ENCODE measurements around the gene FBXL14.

Gene FBXL14

DNA sequence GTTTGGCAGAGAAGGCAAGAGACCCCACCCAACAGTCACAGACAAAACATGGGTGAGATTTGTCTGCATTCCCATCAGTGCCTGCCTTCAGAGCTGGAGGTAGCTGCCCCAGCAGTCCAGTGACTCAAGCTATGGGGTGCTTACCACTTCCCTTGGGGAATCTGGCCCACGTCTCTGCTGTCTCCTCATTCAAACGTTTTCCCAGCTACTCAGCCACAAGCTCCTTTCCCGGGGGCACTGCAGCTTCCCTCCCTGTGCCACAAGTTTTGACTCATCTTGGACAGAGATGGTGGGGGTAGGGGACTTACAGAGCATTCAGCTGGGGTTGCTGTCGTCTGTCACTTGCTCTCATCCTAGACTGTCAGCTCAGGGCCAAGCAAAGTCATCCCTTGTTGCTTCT lies 66.6 kb downstream of the FBXL14 start:
- Histone ChIP-seq H3K9ac (ENCODE audit: low read length) (no peak overlapping the region), H3K14ac (ENCODE audit: low read length) (no peak overlapping the region), H4K91ac (ENCODE audit: low read depth, low read length) (no peak overlapping the region), H2BK120ac (ENCODE audit: insufficient read depth, low read length, poor library complexity) (no peak overlapping the region), H4K8ac (ENCODE audit: low read depth, low read length) (no peak overlapping the region), H4K12ac (ENCODE audit: low read depth, low read length) (no peak overlapping the region), H2BK12ac (ENCODE audit: low read length) (no peak overlapping the region), H3K79me1 (ENCODE audit: low read length) (no peaks in the 10 kb centered on the region), H2AK5ac (ENCODE audit: low read length) (no peak overlapping the region), H3K27me3 (ENCODE audit: insufficient read depth, low read length) (peaks cover 42% of the 10 kb centered on the region), H3K27ac (ENCODE audit: low read depth, low read length) (no peak overlapping the region), H3K9me3 (ENCODE audit: insufficient read depth, low read depth, low read length) (peaks cover 8% of the 10 kb centered on the region), H3K4me1 (ENCODE audit: control insufficient read depth in 1 of 2, insufficient read depth in 2 of 2, low read length in 2 of 2) (peaks cover 0 to 6% of the 10 kb centered on the region in 2 experiments), H2BK5ac (ENCODE audit: low read depth, low read length, poor library complexity) (no peak overlapping the region), H2AFZ (ENCODE audit: insufficient read depth, low read length, poor library complexity) (no peak overlapping the region), H3K23ac (ENCODE audit: low read length) (no peak overlapping the region), H3K4me3 (ENCODE audit: low read depth, low read length) (no peak overlapping the region), H3K36me3 (ENCODE audit: control insufficient read depth in 1 of 2, insufficient read depth in 2 of 2, low read length in 2 of 2) (no peaks in the 10 kb centered on the region), H3K4me2 (ENCODE audit: low read length) (no peak overlapping the region), H3K79me2 (ENCODE audit: control insufficient read depth, insufficient read depth, low read length, poor library complexity) (no peaks in the 10 kb centered on the region), H3K4ac (ENCODE audit: low read depth, low read length) (no peak overlapping the region), H3K18ac (ENCODE audit: low read length) (no peak overlapping the region)
- DNase-seq, result no peak
- no CpG with 5 or more reads among the region's 4 CpGs for WGBS (ENCODE audit: extremely low coverage, insufficient coverage, insufficient read length)

- Histone ChIP-seq H3K14ac (ENCODE audit: low read length) (no peak overlapping the region), H2AK5ac (ENCODE audit: low read length) (no peak overlapping the region), H3K4me2 (ENCODE audit: low read length) (no peak overlapping the region), H4K91ac (ENCODE audit: low read depth, low read length) (no peak overlapping the region), H2BK120ac (ENCODE audit: insufficient read depth, low read length, poor library complexity) (no peak overlapping the region), H3K9ac (ENCODE audit: low read length) (no peak overlapping the region), H3K79me2 (ENCODE audit: control insufficient read depth, insufficient read depth, low read length, poor library complexity) (no peaks in the 10 kb centered on the region), H3K79me1 (ENCODE audit: low read length) (no peaks in the 10 kb centered on the region), H3K18ac (ENCODE audit: low read length) (no peak overlapping the region), H2BK12ac (ENCODE audit: low read length) (no peak overlapping the region), H3K27ac (ENCODE audit: low read depth, low read length) (no peak overlapping the region), H3K36me3 (ENCODE audit: control insufficient read depth in 1 of 2, insufficient read depth in 2 of 2, low read length in 2 of 2) (no peaks in the 10 kb centered on the region), H4K12ac (ENCODE audit: low read depth, low read length) (no peak overlapping the region), H3K4me1 (ENCODE audit: control insufficient read depth in 1 of 2, insufficient read depth in 2 of 2, low read length in 2 of 2) (peaks cover 0 to 6% of the 10 kb centered on the region in 2 experiments), H2BK5ac (ENCODE audit: low read depth, low read length, poor library complexity) (no peak overlapping the region), H4K8ac (ENCODE audit: low read depth, low read length) (no peak overlapping the region), H3K4me3 (ENCODE audit: low read depth, low read length) (no peak overlapping the region), H3K23ac (ENCODE audit: low read length) (no peak overlapping the region), H3K9me3 (ENCODE audit: insufficient read depth, low read depth, low read length) (no peaks in the 10 kb centered on the region), H3K4ac (ENCODE audit: low read depth, low read length) (no peak overlapping the region), H3K27me3 (ENCODE audit: insufficient read depth, low read length) (peaks cover 23% of the 10 kb centered on the region), H2AFZ (ENCODE audit: insufficient read depth, low read length, poor library complexity) (no peak overlapping the region)
- no peak for DNase-seq
- WGBS (ENCODE audit: extremely low coverage, insufficient coverage, insufficient read length), result no CpG with 5 or more reads among the region's 10 CpGs
These were observed 68.5 kb downstream of the FBXL14 start for GRCh38 chr12:1525858-1526257.

- H3K79me1 ChIP-seq (ENCODE audit: low read length), result no peaks in the 10 kb centered on the region
- H3K27ac ChIP-seq (ENCODE audit: low read depth, low read length), result no peak overlapping the region
- no peak overlapping the region for H3K18ac ChIP-seq (ENCODE audit: low read length)
- peaks cover 0 to 11% of the 10 kb centered on the region in 2 experiments for H3K4me1 ChIP-seq (ENCODE audit: control insufficient read depth in 1 of 2, insufficient read depth in 2 of 2, low read length in 2 of 2)
- no peak overlapping the region for H2AK5ac ChIP-seq (ENCODE audit: low read length)
- H4K91ac ChIP-seq (ENCODE audit: low read depth, low read length), result no peak overlapping the region
- H3K4ac ChIP-seq (ENCODE audit: low read depth, low read length), result no peak overlapping the region
- H4K12ac ChIP-seq (ENCODE audit: low read depth, low read length), result no peak overlapping the region
- H4K8ac ChIP-seq (ENCODE audit: low read depth, low read length), result no peak overlapping the region
- no CpG with 5 or more reads among the region's 13 CpGs for WGBS (ENCODE audit: extremely low coverage, insufficient coverage, insufficient read length)
- peaks cover 2% of the 10 kb centered on the region for H3K27me3 ChIP-seq (ENCODE audit: insufficient read depth, low read length)
- H3K36me3 ChIP-seq (ENCODE audit: control insufficient read depth in 1 of 2, insufficient read depth in 2 of 2, low read length in 2 of 2), result no peaks in the 10 kb centered on the region
- H3K23ac ChIP-seq (ENCODE audit: low read length), result no peak overlapping the region
- H3K9me3 ChIP-seq (ENCODE audit: insufficient read depth, low read depth, low read length), result no peaks in the 10 kb centered on the region
- H3K4me2 ChIP-seq (ENCODE audit: low read length), result no peak overlapping the region
- H3K9ac ChIP-seq (ENCODE audit: low read length), result no peak overlapping the region
- no peak overlapping the region for H2BK5ac ChIP-seq (ENCODE audit: low read depth, low read length, poor library complexity)
- DNase-seq, result no peak
- H3K79me2 ChIP-seq (ENCODE audit: control insufficient read depth, insufficient read depth, low read length, poor library complexity), result no peaks in the 10 kb centered on the region
- no peak overlapping the region for H2AFZ ChIP-seq (ENCODE audit: insufficient read depth, low read length, poor library complexity)
- H3K14ac ChIP-seq (ENCODE audit: low read length), result no peak overlapping the region
- H2BK120ac ChIP-seq (ENCODE audit: insufficient read depth, low read length, poor library complexity), result no peak overlapping the region
- no peak overlapping the region for H3K4me3 ChIP-seq (ENCODE audit: low read depth, low read length)
- no peak overlapping the region for H2BK12ac ChIP-seq (ENCODE audit: low read length)
These were observed 70.8 kb downstream of the FBXL14 start for GRCh38 chr12:1523558-1524050.

GRCh38 chr12:1523046-1523445 lies 71.3 kb downstream of the FBXL14 start:
- H3K9me3 ChIP-seq (ENCODE audit: insufficient read depth, low read depth, low read length), result no peaks in the 10 kb centered on the region
- no peak overlapping the region for H4K91ac ChIP-seq (ENCODE audit: low read depth, low read length)
- H2AK5ac ChIP-seq (ENCODE audit: low read length), result no peak overlapping the region
- H3K79me1 ChIP-seq (ENCODE audit: low read length), result no peaks in the 10 kb centered on the region
- H3K4me2 ChIP-seq (ENCODE audit: low read length), result no peak overlapping the region
- peaks cover 2% of the 10 kb centered on the region for H3K27me3 ChIP-seq (ENCODE audit: insufficient read depth, low read length)
- H3K14ac ChIP-seq (ENCODE audit: low read length), result no peak overlapping the region
- no peak overlapping the region for H2BK5ac ChIP-seq (ENCODE audit: low read depth, low read length, poor library complexity)
- H4K8ac ChIP-seq (ENCODE audit: low read depth, low read length), result no peak overlapping the region
- no CpG with 5 or more reads among the region's 8 CpGs for WGBS (ENCODE audit: extremely low coverage, insufficient coverage, insufficient read length)
- H2BK12ac ChIP-seq (ENCODE audit: low read length), result no peak overlapping the region
- H3K79me2 ChIP-seq (ENCODE audit: control insufficient read depth, insufficient read depth, low read length, poor library complexity), result no peaks in the 10 kb centered on the region
- H3K4me3 ChIP-seq (ENCODE audit: low read depth, low read length), result no peak overlapping the region
- H4K12ac ChIP-seq (ENCODE audit: low read depth, low read length), result no peak overlapping the region
- no peak overlapping the region for H3K18ac ChIP-seq (ENCODE audit: low read length)
- no peak overlapping the region for H3K27ac ChIP-seq (ENCODE audit: low read depth, low read length)
- H3K4me1 ChIP-seq (ENCODE audit: control insufficient read depth in 1 of 2, insufficient read depth in 2 of 2, low read length in 2 of 2), result peaks cover 0 to 13% of the 10 kb centered on the region in 2 experiments
- no peak overlapping the region for H3K23ac ChIP-seq (ENCODE audit: low read length)
- H2BK120ac ChIP-seq (ENCODE audit: insufficient read depth, low read length, poor library complexity), result no peak overlapping the region
- no peak for DNase-seq
- H2AFZ ChIP-seq (ENCODE audit: insufficient read depth, low read length, poor library complexity), result no peak overlapping the region
- H3K9ac ChIP-seq (ENCODE audit: low read length), result no peak overlapping the region
- H3K36me3 ChIP-seq (ENCODE audit: control insufficient read depth in 1 of 2, insufficient read depth in 2 of 2, low read length in 2 of 2), result no peaks in the 10 kb centered on the region
- H3K4ac ChIP-seq (ENCODE audit: low read depth, low read length), result no peak overlapping the region

Data from trophoblast cell (in vitro differentiated cells and primary cell).